Epithelial cell of prostate (primary cell): ENCODE data around the gene CUL3.
"Not testable (repeated sequence)": the region's sequence is repeated elsewhere in the genome, so short reads cannot be mapped to it uniquely, and the experiment has no call there.

Experiments
- DNase-seq: peaks from one replicate; pipeline ENCODE4 v3.0.0-alpha.2; 2011; ENCODE audit warnings: low read depth, low spot score
- H3K27ac ChIP-seq: fragments of 450-650 bp; 2 replicates; pipeline ENCODE4 v1.5.1; 2017; ENCODE audit warnings: mild to moderate bottlenecking

CUL3 gene

GRCh38 chr2:224584111-224584784 is 915 bp downstream of the CUL3 start:
- H3K27ac ChIP-seq = peak overlapping the region; percentile 92
- no peak for DNase-seq

- DNase-seq, H3K27ac ChIP-seq: not testable (repeated sequence)
Measured at GRCh38 chr2:224583033-224583432, 2.1 kb downstream of the CUL3 start.

GRCh38 chr2:224580248-224580647 is 4.9 kb downstream of the CUL3 start:
- DNase-seq = no peak
- H3K27ac ChIP-seq = no peak overlapping the region

DNA sequence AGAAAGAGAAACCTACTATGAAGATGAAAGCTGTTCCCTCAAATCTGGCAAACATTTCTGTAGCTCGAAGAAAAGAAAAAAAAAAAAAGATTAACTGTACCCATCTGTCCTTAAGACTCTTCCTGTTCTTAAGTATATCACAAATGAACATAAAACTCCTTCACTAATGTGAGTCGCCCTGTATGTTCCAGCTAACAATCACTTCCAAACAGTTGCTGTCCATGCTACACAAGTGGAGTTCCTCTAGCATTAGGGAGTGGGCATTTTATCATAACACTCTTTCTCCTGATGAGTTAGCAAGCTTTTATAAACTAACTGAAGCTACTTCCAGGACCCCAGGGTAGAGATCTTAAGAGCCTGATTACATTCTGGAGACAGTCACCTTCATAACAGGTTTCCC is 5.8 kb downstream of the CUL3 start:
- DNase-seq = no peak
- H3K27ac ChIP-seq = no peak overlapping the region

DNA sequence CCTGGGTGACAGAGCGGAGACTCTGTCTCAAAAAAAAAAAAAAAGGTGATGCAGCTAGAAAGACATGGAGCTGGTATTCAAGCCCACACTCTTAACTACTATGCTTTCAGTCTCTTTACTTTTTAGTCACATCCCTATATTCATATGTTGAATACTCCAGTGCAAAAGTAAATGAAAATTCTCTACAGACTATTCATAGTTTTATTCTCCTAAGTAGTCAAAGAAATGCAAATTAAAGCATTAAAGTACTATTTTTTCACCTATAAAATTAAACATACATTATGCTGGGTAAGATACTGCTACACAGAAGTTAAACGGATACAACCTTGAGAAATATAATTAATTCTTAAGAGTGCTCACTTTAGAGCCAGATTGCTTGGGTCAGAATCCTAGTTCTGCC is 7.6 kb downstream of the CUL3 start:
- no peak for DNase-seq
- no peak overlapping the region for H3K27ac ChIP-seq

GRCh38 chr2:224576088-224576715 is 9.0 kb downstream of the CUL3 start:
- DNase-seq = no peak
- no peak overlapping the region for H3K27ac ChIP-seq

GRCh38 chr2:224574423-224575084 is 10.6 kb downstream of the CUL3 start:
- no peak for DNase-seq
- H3K27ac ChIP-seq = no peak overlapping the region

- DNase-seq = no peak
Measured at GRCh38 chr2:224573724-224574123, 11.4 kb downstream of the CUL3 start.

GRCh38 chr2:224572338-224572737 is 12.8 kb downstream of the CUL3 start:
- no peak for DNase-seq
- H3K27ac ChIP-seq = no peak overlapping the region

More at GRCh38 chr2:224573724-224574123, 11.4 kb downstream of the CUL3 start:
- H3K27ac ChIP-seq = no peak overlapping the region

DNA sequence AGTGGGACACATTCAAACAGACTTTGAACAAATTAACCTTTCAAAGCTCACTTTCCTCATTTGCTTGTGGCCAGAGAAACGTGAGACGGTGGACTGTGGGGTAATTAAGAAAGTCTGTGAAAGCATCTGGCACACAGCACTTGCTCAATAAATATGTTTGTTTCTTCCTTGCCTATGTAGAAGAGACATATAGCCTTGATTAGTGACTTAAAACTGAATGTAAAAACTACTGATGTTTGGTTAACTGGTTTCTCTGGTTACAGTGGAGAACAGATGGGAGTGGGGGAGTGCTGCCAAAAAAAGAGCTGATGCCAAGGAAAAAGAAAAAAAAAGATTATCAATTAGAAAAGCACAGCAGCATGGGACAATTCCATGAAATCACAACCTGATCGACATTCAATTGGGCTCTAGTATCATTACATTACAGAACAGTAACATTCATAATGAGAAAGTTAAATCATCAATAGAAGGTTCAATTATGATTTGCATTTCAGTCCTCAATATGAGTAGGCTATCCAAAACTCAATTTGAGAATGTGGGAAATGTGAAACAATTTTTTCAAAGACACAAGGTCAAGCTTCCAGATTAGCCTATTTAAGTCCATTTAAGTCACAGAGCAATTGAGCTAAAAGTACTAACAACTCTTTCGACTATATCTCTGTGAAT is 14.7 kb downstream of the CUL3 start:
- no peak overlapping the region for H3K27ac ChIP-seq
- no peak for DNase-seq

DNA sequence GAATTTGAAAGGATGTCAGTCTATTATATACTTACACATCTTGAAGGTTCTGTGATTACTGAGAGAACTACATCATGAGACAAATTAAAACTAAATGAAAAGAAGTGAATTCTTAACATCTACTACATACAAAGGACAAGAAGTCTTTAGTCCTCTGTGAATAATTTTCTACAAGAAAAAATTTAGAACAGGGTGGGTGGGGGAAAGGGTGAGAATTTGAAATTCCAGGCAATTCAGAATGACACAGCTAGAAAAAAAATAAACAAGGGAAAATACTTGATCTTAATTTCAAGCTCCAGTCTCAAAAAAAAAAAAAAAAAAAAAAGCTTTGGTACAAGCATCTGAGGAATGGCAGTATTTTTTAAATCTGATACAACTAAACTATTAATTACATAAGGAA is 15.5 kb downstream of the CUL3 start:
- DNase-seq = no peak

DNA sequence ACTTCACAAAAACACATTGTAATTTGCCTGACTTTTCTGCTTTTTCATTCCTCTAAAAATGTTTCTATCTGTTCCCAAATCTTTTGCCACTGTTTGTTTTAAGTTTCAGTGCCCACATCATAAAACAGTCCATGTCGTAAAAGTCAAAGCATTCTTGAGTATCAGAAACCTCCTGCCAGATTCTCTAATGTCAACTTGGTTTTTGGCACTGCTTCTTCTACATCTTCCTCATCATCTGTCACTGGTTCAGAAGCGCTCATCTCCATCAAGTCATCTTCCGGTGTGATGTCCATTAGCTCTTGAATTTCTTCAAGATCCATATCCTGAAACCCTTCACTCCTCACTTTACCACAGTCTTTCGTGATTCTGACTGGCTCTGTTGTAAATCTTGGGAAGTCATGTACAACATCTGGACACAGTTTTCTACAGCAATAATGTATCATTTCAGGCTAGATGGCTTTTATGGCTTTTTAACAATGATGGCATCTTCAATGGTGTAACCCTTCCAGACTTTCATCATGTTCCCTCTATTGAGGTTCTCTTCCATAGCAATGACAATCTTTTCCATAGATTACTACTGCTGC is 19.6 kb downstream of the CUL3 start:
- no peak for DNase-seq
- H3K27ac ChIP-seq = no peak overlapping the region

More for the DNA sequence above, 15.5 kb downstream of the CUL3 start:
- H3K27ac ChIP-seq = no peak overlapping the region

DNA sequence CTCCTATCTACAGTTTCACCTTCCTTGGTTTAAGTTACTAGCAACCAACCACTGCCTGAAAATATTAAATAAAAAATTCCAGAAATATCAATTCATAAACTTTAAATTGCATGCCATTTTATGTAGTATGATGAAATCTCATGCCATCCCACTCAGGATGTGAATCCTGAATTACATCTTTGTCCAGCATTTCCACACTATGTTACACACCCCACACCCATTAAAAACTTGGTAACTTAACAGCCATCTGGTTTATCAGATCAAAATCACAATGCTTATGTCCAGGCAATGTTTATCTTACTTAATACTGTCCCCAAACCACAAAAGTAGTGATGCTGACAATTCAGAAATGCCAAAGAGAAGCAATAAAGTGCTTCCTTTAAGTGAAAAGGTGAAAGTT is 21.6 kb downstream of the CUL3 start:
- no peak for DNase-seq

GRCh38 chr2:224562831-224563230 is 22.3 kb downstream of the CUL3 start:
- H3K27ac ChIP-seq = peak overlapping the region; percentile 39
- DNase-seq = no peak

More for the DNA sequence above, 21.6 kb downstream of the CUL3 start:
- H3K27ac ChIP-seq = peak overlapping the region; percentile 39

DNA sequence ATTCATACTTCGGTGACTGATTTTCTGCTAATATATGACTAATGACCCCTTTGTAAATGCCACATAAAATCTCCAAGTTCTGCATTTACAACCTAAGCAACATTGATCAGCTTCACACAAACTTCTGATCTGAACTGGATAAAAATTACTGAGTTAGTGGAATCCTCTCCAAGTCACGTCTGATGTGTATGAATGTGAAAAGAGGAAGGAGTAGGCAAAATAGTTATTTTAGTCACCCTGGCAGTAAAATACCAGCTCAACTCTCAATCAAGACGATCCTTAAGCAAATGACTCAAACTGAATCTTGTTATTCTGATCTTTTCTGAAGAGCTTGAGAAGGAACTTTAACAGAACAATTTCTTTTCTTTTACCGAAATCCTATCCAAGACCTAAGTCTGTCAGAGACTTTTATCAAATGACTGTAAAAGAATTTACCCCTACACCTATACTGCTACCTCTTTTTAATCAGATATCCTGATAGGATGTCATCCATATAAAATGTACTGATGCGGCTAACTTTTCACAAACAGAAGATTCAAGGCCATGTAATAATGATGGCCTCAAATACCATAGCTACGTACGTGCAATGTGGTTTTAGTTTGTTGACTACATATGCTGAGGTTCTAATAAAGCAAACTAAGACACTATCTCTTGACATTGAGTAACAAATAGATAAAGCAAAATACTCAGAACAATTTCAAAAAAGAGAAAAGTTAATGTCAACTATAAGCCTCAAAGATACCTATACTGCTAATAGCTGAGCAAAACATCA is 23.7 kb downstream of the CUL3 start:
- H3K27ac ChIP-seq = no peak overlapping the region
- no peak for DNase-seq

GRCh38 chr2:224560549-224560948 is 24.6 kb downstream of the CUL3 start:
- DNase-seq = no peak
- H3K27ac ChIP-seq = no peak overlapping the region

- no peak overlapping the region for H3K27ac ChIP-seq
- DNase-seq = no peak
Measured at GRCh38 chr2:224557610-224558009, 27.6 kb downstream of the CUL3 start.

DNA sequence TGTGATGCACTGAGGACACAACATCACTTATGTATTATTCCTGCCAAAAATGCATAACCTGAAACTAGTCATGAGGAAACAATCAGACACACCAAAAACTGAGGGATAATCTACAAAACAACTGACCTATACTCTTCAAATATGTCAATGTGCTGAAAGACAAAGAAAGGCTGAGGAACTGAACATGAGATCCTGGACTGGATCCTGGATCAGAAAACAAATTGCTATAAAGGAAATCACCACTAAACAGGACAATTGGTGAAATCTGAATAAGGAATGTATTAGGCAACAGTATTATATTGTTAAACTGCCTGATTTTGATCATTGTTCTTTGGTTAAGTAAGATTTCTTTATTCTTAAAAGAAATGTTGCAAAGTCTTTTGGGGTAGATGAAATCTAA is 28.8 kb downstream of the CUL3 start:
- no peak for DNase-seq
- no peak overlapping the region for H3K27ac ChIP-seq

DNA sequence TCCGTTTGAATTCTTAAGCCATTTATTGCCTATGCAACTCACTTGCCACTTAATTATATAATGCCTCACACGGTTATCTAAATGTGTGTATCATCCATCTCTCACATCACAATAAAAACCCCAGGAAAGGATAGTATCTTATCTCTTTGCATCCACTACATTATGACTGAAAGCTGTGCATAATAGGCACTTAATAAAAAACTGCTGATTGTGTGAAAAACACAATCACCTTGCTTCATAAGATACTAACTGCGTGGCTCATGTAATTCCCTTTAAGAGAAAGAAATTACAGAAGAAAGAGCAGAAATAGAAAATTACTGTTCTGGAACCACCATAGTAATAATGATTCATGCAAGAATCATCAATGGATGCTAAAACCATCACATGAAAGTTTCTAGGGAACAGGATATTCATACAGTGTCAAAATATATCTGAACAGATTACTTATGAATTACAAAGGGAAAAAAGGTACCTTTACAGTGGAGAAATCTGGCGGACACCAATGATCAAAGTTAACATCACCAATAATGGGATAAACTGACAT is 29.3 kb downstream of the CUL3 start:
- H3K27ac ChIP-seq = no peak overlapping the region

DNA sequence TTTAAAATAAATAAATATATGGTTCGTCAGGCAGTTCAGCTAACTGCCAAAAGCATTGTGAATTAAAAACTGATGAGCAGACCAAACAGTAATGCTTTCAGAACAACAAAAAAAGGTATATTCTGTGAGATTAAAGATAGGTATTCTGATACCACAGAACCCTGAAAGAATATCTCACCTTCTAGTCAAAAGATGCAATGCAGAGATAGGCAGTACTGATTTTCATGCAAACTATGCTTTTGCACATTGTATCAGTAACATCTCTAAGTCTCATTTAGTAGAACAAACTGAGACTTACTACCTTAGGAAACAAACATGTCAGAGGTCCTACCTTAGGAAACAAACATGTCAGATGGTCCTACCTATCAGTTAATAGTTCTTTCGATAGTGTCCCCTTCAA is 32.4 kb downstream of the CUL3 start:
- no peak overlapping the region for H3K27ac ChIP-seq

More for the DNA sequence above, 29.3 kb downstream of the CUL3 start:
- DNase-seq = no peak

More for the DNA sequence above, 32.4 kb downstream of the CUL3 start:
- no peak for DNase-seq
